ACHN (cell line): Measurements from ENCODE around the gene STARD9.
"Not testable (repeated sequence)": the region's sequence is repeated elsewhere in the genome, so short reads cannot be mapped to it uniquely, and the experiment has no call there.

ENCODE experiments used
- DNase-seq: peaks from one replicate; pipeline ENCODE4 v3.0.0-alpha.2; 2015
- in situ Hi-C: cut with HindIII; loops from 2 replicates; pipeline ENCODE4 v1.10.0; 2017; ENCODE audit warnings: low sequenced_read_pairs, low pct_ligation_motif_present, low pct_unique_long_range_greater_than_20kb

STARD9 gene

GRCh38 chr15:42575188-42576039, at the start of gene STARD9:
STARD9 (plus strand) TSS chr15:42575606; CDS start chr15:42575716, 110 bp downstream.
- DNase-seq = peak; percentile 97
- in situ Hi-C loops = no loop called here

GRCh38 chr15:42528970-42529369, 46.4 kb upstream of the STARD9 start:
- no peak for DNase-seq
- in situ Hi-C loops = no loop called here

GRCh38 chr15:42533246-42533645, 42.2 kb upstream of the STARD9 start:
- no peak for DNase-seq
- in situ Hi-C loops = no loop called here

GRCh38 chr15:42544853-42545629, 30.4 kb upstream of the STARD9 start:
- DNase-seq = no peak
- in situ Hi-C loops = no loop called here

GRCh38 chr15:42547918-42548248, 27.5 kb upstream of the STARD9 start:
- DNase-seq = no peak
- in situ Hi-C loops = no loop called here

- in situ Hi-C loops = no loop called here
These were observed 27.0 kb upstream of the STARD9 start, which contains the start of the genes HAUS2 and LRRC57 for GRCh38 chr15:42548249-42549031. HAUS2 (plus strand) TSS chr15:42548838; CDS start chr15:42548873, 35 bp downstream. LRRC57 (minus strand) TSS chr15:42548793; CDS start chr15:42548434, 359 bp downstream.

GRCh38 chr15:42549032-42549491, 26.3 kb upstream of the STARD9 start:
- in situ Hi-C loops = no loop called here
- peak; percentile 46 for DNase-seq

More at GRCh38 chr15:42548249-42549031, 27.0 kb upstream of the STARD9 start, which contains the start of the genes HAUS2 and LRRC57:
- peak; percentile 84 for DNase-seq

- in situ Hi-C loops = no loop called here
These were observed 25.5 kb upstream of the STARD9 start for GRCh38 chr15:42549741-42550392.

GRCh38 chr15:42553554-42553953, 21.9 kb upstream of the STARD9 start:
- no peak for DNase-seq
- in situ Hi-C loops = no loop called here

More at GRCh38 chr15:42549741-42550392, 25.5 kb upstream of the STARD9 start:
- DNase-seq = no peak

- DNase-seq, in situ Hi-C loops: not testable (repeated sequence)
These were observed 18.7 kb upstream of the STARD9 start for GRCh38 chr15:42556550-42557207.

GRCh38 chr15:42558739-42559138, 16.7 kb upstream of the STARD9 start:
- in situ Hi-C loops = no loop called here
- no peak for DNase-seq

GRCh38 chr15:42576040-42576594, 711 bp downstream of the STARD9 start:
- in situ Hi-C loops = no loop called here

GRCh38 chr15:42576776-42577175, 1.4 kb downstream of the STARD9 start:
- no peak for DNase-seq
- in situ Hi-C loops = no loop called here

More at GRCh38 chr15:42576040-42576594, 711 bp downstream of the STARD9 start:
- DNase-seq = no peak

- in situ Hi-C loops = no loop called here
- DNase-seq = no peak
These were observed 2.2 kb downstream of the STARD9 start for GRCh38 chr15:42577514-42578031.

- in situ Hi-C loops = no loop called here
- DNase-seq = no peak
These were observed 3.7 kb downstream of the STARD9 start for GRCh38 chr15:42578984-42579537.

GRCh38 chr15:42581272-42581730, 5.9 kb downstream of the STARD9 start:
- in situ Hi-C loops = no loop called here
- peak; percentile 79 for DNase-seq
